GM06990 (cell line): Measurements from ENCODE around the gene HLA-E.
"Not testable (repeated sequence)": the region's sequence is repeated elsewhere in the genome, so short reads cannot be mapped to it uniquely, and the experiment has no call there.

ENCODE experiments used
- DNase-seq: peaks from one replicate; pipeline ENCODE4 v3.0.0-alpha.2; 2011; ENCODE audit not compliant: insufficient read length; ENCODE audit errors: extremely low read depth
- H3K27me3 ChIP-seq: replicated peaks from 2 replicates; pipeline ENCODE4 v1.6.0; 2011; ENCODE audit warnings: low read length; ENCODE audit not compliant: control insufficient read depth, insufficient read depth
- H3K36me3 ChIP-seq: 2 replicates; pipeline ENCODE4 v1.5.1; 2011; ENCODE audit warnings: low read length; ENCODE audit not compliant: control insufficient read depth, insufficient read depth
- H3K4me3 ChIP-seq: replicated peaks from 2 replicates; pipeline ENCODE4 v1.5.1; 2011; ENCODE audit warnings: low read depth, mild to moderate bottlenecking, control low read depth, low read length
- TF ChIP-seq, protein P1 (sequence below): IDR thresholded peaks from 2 replicates; pipeline ENCODE4 v1.5.1; 2011; ENCODE audit warnings: low read length, control low read depth, mild to moderate bottlenecking, inconsistent platforms; ENCODE audit not compliant: insufficient read depth, poor library complexity, severe bottlenecking

The HLA-E gene

DNA sequence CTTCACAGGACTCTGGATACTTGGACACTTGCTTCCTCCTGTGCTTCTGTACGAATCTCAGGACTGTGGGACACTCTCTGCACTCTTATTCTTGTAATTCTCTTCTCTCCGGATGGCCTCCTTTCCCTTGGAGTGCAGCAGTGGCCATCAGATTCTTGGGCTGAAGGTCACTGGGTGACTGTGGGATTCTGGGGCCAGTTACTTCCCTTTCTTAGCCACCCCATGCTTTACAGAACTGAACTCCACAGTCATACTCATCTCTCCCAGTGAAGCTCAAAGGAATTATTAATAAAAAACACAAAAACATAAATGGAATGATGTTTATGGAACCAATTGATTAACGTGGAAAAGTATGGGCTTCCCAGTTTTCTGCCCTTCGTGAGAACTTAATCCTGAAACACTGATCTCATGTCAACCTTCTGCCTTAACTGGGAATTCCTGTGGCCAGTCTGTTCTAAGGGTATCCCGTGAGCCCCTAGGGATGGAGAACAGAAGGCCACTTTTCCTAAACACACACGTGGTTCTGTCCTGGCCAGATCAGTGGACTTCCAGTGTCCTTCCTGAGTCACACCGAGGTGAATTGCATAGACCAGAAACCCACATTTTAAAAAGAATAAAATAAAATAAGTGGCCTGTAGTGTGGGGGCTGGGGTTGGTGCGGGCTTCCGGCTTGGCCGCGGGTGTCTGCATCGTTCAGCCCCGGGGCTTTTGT is 23.6 kb upstream of the HLA-E start:
- TF ChIP-seq, protein P1, sequence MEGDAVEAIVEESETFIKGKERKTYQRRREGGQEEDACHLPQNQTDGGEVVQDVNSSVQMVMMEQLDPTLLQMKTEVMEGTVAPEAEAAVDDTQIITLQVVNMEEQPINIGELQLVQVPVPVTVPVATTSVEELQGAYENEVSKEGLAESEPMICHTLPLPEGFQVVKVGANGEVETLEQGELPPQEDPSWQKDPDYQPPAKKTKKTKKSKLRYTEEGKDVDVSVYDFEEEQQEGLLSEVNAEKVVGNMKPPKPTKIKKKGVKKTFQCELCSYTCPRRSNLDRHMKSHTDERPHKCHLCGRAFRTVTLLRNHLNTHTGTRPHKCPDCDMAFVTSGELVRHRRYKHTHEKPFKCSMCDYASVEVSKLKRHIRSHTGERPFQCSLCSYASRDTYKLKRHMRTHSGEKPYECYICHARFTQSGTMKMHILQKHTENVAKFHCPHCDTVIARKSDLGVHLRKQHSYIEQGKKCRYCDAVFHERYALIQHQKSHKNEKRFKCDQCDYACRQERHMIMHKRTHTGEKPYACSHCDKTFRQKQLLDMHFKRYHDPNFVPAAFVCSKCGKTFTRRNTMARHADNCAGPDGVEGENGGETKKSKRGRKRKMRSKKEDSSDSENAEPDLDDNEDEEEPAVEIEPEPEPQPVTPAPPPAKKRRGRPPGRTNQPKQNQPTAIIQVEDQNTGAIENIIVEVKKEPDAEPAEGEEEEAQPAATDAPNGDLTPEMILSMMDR = no peak
- Histone ChIP-seq H3K4me3 (no peak overlapping the region), H3K36me3 (no peaks in the 10 kb centered on the region), H3K27me3 (peaks cover 4% of the 10 kb centered on the region)
- no peak for DNase-seq

DNA sequence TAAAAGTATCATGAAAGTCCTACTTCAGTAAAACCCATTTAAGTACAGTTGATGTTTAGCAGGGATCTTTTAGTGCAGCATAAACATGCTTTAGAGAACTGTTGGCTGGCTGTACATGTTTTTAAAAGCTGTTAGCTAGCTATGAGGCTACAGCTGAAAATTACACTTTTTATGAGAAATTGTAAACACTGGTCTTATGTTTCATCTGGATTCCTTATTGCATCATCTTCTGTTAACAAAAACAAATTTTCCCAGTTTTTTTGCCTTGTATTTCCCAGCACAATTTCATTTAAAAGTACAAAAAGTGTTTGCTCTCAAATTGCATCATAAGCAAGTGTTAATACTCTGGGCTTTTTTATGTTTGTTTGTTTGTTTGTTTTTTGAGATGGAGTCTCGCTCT is 18.3 kb upstream of the HLA-E start:
- DNase-seq = no peak
- H3K27me3 ChIP-seq = peaks cover 1% of the 10 kb centered on the region; the same call in 1 of the 2 replicates
- H3K4me3 ChIP-seq = no peak overlapping the region
- H3K36me3 ChIP-seq = no peaks in the 10 kb centered on the region
- TF ChIP-seq, protein P1 = no peak

DNA sequence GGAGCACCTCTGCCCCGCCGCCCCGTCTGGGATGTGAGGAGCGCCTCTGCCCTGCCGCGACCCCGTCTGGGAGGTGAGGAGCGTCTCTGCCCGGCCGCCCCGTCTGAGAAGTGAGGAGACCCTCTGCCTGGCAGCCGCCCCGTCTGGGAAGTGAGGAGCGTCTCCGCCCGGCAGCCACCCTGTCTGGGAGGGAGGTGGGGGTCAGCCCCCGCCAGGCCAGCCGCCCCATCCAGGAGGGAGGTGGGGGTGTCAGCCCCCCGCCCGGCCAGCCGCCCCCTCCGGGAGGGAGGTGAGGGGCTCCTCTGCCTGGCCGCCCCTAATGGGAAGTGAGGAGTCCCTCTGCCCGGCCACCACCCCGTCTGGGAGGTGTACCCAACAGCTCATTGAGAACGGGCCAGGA is 14.2 kb upstream of the HLA-E start:
- H3K36me3 ChIP-seq, DNase-seq, H3K4me3 ChIP-seq, H3K27me3 ChIP-seq: not testable (repeated sequence)

DNA sequence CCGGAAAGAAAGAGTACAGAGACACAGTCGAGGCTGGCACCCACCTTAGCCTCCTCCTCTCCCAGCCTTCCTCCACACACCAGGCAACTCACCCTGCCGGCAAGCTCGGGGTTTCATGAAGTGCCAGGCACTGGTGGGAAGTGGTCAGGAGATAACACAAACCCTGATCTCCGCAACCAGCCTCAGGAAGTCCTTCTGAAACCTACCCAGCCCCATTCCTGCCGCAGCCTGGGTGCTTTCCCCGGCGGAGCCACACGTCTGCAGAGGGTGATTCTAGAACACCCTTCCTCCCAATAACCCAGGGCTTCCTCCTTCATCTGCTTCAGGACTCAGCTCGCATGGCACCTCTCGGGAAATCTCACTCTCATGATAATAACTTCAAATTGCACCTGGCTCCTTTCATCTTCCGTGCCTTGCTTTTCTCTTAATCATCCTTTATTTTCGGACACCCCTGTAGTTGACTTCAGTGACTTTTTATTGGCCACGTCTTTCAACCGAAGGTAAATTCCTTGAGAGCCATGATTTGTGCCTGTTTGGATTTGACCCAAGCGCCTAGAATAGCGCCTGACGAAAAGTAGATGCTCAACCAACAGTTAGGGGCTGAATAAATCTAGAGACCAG is 8.7 kb upstream of the HLA-E start:
- Histone ChIP-seq H3K4me3 (no peak overlapping the region), H3K36me3 (no peaks in the 10 kb centered on the region), H3K27me3 (no peaks in the 10 kb centered on the region; the same call in 1 of the 2 replicates)
- TF ChIP-seq, protein P1 = no peak
- DNase-seq = no peak

DNA sequence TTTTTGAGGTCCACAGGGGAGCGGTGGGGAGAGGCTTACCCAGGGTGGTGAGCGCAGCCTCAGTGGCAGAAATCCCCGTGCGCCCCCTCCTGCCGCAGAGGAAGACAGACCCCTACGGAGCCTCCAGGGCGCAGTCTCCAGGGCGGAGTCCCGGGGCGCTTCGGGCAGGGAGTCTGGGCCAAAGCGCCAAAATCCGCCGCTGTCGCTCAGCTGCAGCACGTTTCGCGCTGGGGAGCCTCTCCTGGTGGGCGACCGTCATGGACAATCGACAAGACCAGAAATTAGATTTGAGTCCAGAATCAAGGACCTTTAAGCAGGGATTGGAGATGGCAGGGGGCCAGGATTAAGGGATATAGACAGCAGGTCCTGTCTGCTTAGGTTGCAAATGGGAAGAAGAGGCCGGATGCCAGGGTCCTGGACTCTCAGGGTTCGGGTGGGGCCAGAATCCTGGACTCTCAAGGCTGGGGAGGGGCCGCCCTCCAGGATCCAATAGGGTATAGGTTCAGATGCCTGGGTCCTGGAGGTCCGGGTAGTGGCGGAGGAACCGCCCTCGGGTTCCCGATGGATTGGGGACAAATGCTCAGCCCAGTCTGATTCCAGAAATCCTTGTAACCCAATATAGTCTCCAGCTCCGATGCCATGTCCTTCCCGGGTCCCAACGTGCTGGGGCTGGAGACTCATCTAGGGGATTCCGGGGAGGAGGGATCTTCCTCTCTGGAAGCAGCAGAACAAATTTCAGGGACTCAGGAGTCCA is 7.9 kb upstream of the HLA-E start:
- H3K36me3 ChIP-seq = no peaks in the 10 kb centered on the region
- no peak overlapping the region for H3K4me3 ChIP-seq
- no peaks in the 10 kb centered on the region; the same call in 1 of the 2 replicates for H3K27me3 ChIP-seq
- TF ChIP-seq, protein P1 = no peak
- no peak for DNase-seq
